Gastroesophageal sphincter (tissue), 4 donors: ENCODE data around the gene CPNE9. TPM values are rescaled to one million over a fixed set of nuclear protein-coding genes. Genes with fewer than 3 reads are reported as not detected.

Source experiments
- ATAC-seq: fragments of 150-250 bp; one replicate; pipeline ENCODE4 v1.9.1; 2016; ENCODE audit warnings: mild to moderate bottlenecking, moderate library complexity
- H3K27ac ChIP-seq, 4 donors: fragments of 200-600 bp; sonication (generic) in 3 of 4; 1 replicate in 3 of 4; 2 replicates in 1 of 4; pipeline ENCODE4 v1.5.1; 2016 to 2019
- H3K27me3 ChIP-seq: fragments of 200-600 bp; sonication (generic); one replicate; pipeline ENCODE4 v1.5.1; 2019
- H3K36me3 ChIP-seq, 2 donors: fragments of 200-600 bp; sonication (generic); one replicate each; pipeline ENCODE4 v1.5.1; 2019; ENCODE audit warnings: control low read depth in 1 of 2
- H3K4me1 ChIP-seq, 3 donors: fragments of 200-600 bp; sonication (generic); 1 replicate in 2 of 3; 2 replicates in 1 of 3; pipeline ENCODE4 v1.5.1; 2016 to 2019; ENCODE audit warnings: control low read depth in 2 of 3
- H3K4me3 ChIP-seq, 2 donors: fragments of 200-600 bp; sonication (generic); one replicate each; pipeline ENCODE4 v1.5.1; 2019; ENCODE audit warnings: mild to moderate bottlenecking in 1 of 2, moderate library complexity in 1 of 2
- H3K9me3 ChIP-seq, 3 donors: fragments of 200-600 bp; sonication (generic); one replicate each; pipeline ENCODE4 v1.5.1; 2017 to 2019; ENCODE audit warnings: control low read depth in 2 of 3
- EP300 ChIP-seq: sonication (generic); formaldehyde crosslinking; IDR thresholded peaks from one replicate; pipeline ENCODE4 v1.6.1; 2017; ENCODE audit warnings: antibody characterized with exemption, mild to moderate bottlenecking
- POLR2A ChIP-seq, 2 donors: fragments of 450-650 bp; IDR thresholded peaks; one replicate each; pipeline ENCODE4 v1.6.1; 2017; ENCODE audit warnings: antibody characterized with exemption in 2 of 2, mild to moderate bottlenecking in 2 of 2, moderate library complexity in 1 of 2
- POLR2AphosphoS5 ChIP-seq: sonication (generic); formaldehyde crosslinking; IDR thresholded peaks from one replicate; pipeline ENCODE4 v1.6.1; 2017; ENCODE audit warnings: antibody characterized with exemption
- WGBS, 2 donors: methylation state at CpG; one replicate each; pipeline ENCODE4 v1.1.5; 2018; ENCODE audit warnings: low coverage in 1 of 2; 5-methylcytosine and 5-hydroxymethylcytosine counted together
- total RNA-seq, 4 donors: library from RNA; depleted of rRNA; stranded (reverse); fragments of >200 nt; gene quantifications; one replicate each; pipeline ENCODE4 v1.1.0, GENCODE V29; 2016
- TF ChIP-seq, protein P1 (sequence below), 4 experiments: fragments of 200-600 bp in 2 of 4; fragments of 450-650 bp in 2 of 4; sonication (generic) in 1 of 4; IDR thresholded peaks; one replicate each; pipeline ENCODE4 v1.5.1; 2017 to 2019; ENCODE audit warnings: antibody characterized with exemption in 4 of 4, mild to moderate bottlenecking in 2 of 4, moderate library complexity in 2 of 4

The CPNE9 gene
- total RNA-seq, 4 donors from 2014 or later, result 1.1 TPM; not detected in 3

DNA sequence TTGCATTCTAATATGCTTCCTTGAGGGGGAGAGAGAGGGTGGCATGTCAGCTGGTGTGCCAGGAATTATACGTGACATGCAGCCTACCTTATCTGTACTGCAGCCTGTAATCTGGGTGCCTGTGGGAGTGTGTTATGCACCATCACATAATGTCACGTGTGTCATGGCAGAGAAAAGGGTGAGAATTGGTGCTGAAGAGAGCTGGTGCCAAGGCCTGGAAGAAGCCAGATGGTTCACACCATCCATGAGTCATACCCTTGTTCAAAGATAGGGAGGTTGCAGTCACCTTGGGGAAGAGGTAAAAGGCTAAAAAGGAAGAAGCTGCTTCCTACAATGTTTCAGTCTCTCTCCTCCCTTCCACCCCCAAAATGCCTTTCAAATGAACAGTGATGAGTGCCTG lies 33.2 kb downstream of the CPNE9 start:
- no peak for ATAC-seq
- H3K36me3 ChIP-seq, result peaks cover 0 to 79% of the 10 kb centered on the region in 2 donors
- no peaks in the 10 kb centered on the region for H3K27me3 ChIP-seq
- H3K9me3 ChIP-seq, result no peaks in the 10 kb centered on the region
- WGBS, 2 donors, result 57 to 67% methylated on average over 1 of the region's 2 CpGs
- no peak overlapping the region for H3K4me3 ChIP-seq
- no peak overlapping the region for H3K27ac ChIP-seq
- H3K4me1 ChIP-seq, result peaks cover 3 to 38% (median 14%) of the 10 kb centered on the region in 3 donors
- TF ChIP-seq EP300, result no peak
- no peak for TF ChIP-seq POLR2A (IDR thresholded peaks at IDR 0.05)
- TF ChIP-seq, protein P1, sequence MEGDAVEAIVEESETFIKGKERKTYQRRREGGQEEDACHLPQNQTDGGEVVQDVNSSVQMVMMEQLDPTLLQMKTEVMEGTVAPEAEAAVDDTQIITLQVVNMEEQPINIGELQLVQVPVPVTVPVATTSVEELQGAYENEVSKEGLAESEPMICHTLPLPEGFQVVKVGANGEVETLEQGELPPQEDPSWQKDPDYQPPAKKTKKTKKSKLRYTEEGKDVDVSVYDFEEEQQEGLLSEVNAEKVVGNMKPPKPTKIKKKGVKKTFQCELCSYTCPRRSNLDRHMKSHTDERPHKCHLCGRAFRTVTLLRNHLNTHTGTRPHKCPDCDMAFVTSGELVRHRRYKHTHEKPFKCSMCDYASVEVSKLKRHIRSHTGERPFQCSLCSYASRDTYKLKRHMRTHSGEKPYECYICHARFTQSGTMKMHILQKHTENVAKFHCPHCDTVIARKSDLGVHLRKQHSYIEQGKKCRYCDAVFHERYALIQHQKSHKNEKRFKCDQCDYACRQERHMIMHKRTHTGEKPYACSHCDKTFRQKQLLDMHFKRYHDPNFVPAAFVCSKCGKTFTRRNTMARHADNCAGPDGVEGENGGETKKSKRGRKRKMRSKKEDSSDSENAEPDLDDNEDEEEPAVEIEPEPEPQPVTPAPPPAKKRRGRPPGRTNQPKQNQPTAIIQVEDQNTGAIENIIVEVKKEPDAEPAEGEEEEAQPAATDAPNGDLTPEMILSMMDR (IDR thresholded peaks at IDR 0.05), result no peak
- no peak for TF ChIP-seq POLR2AphosphoS5

GRCh38 chr3:9739181-9739580 lies 35.5 kb downstream of the CPNE9 start:
- WGBS, 2 donors, result 92% methylated on average over 3 to 4 of the region's 15 CpGs
- H3K36me3 ChIP-seq, result peaks cover 0 to 100% of the 10 kb centered on the region in 2 donors
- no peaks in the 10 kb centered on the region for H3K9me3 ChIP-seq
- no peaks in the 10 kb centered on the region for H3K27me3 ChIP-seq
- H3K27ac ChIP-seq, result no peak overlapping the region
- peaks cover 0 to 16% (median 0%) of the 10 kb centered on the region in 3 donors for H3K4me1 ChIP-seq
- H3K4me3 ChIP-seq, result no peak overlapping the region
- ATAC-seq, result no peak
- no peak for TF ChIP-seq EP300

- ATAC-seq, result no peak
- no peaks in the 10 kb centered on the region for H3K4me1 ChIP-seq
- no peak overlapping the region for H3K27ac ChIP-seq
- H3K4me3 ChIP-seq, result no peak overlapping the region
- no peaks in the 10 kb centered on the region for H3K27me3 ChIP-seq
- WGBS, 2 donors, result no CpG with 5 or more reads among the region's 1 CpG
- no peaks in the 10 kb centered on the region for H3K9me3 ChIP-seq
- no peak for TF ChIP-seq POLR2AphosphoS5
- TF ChIP-seq POLR2A (IDR thresholded peaks at IDR 0.05), result no peak
- no peak for TF ChIP-seq EP300
- TF ChIP-seq, protein P1 (IDR thresholded peaks at IDR 0.05), result no peak
- peaks cover 0 to 100% of the 10 kb centered on the region in 2 donors for H3K36me3 ChIP-seq
Measured at GRCh38 chr3:9742560-9742959, 38.9 kb downstream of the CPNE9 start.

DNA sequence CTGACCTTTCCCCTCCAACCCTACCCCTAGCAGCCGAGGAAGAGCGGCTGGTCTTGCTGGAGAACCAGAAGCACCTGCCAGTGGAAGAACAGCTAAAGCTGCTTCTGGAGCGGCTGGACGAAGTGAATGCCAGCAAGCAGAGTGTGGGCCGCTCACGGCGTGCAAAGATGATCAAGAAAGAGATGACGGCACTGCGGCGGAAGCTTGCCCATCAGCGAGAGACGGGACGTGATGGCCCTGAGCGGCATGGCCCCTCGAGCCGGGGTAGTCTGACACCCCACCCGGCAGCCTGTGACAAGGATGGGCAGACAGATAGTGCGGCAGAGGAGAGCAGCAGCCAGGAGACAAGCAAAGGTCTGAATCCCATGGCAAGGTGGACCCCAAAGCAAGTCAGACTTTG lies 39.9 kb downstream of the CPNE9 start:
- ATAC-seq, result no peak
- TF ChIP-seq POLR2A (IDR thresholded peaks at IDR 0.05) (no peak), POLR2AphosphoS5 (no peak), EP300 (no peak)
- TF ChIP-seq, protein P1 (IDR thresholded peaks at IDR 0.05), result no peak
- Histone ChIP-seq H3K27me3 (no peaks in the 10 kb centered on the region), H3K4me1 (peaks cover 0 to 5% (median 0%) of the 10 kb centered on the region in 3 donors), H3K9me3 (no peaks in the 10 kb centered on the region), H3K36me3 (peaks cover 0 to 100% of the 10 kb centered on the region in 2 donors), H3K27ac (no peak overlapping the region), H3K4me3 (no peak overlapping the region)
- 92 to 93% methylated on average over 3 to 9 of the region's 18 CpGs for WGBS, 2 donors

DNA sequence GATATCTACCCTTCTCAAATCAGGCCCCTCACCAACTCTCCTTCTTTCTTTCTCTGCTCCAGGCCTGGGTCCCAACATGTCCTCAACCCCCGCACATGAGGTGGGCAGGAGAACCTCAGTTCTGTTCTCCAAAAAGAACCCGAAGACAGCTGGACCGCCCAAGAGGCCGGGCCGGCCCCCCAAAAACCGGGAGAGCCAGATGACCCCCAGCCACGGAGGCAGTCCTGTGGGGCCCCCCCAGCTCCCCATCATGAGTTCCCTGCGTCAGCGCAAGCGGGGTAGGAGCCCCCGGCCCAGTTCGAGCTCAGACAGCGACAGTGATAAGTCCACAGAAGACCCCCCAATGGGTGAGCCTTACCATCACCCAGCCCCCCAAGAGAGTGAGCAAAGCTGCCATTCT lies 40.5 kb downstream of the CPNE9 start:
- TF ChIP-seq POLR2AphosphoS5, result no peak
- TF ChIP-seq EP300, result no peak
- TF ChIP-seq POLR2A (IDR thresholded peaks at IDR 0.05), result no peak
- Histone ChIP-seq H3K27me3 (no peaks in the 10 kb centered on the region), H3K27ac (no peak overlapping the region), H3K36me3 (peaks cover 0 to 95% of the 10 kb centered on the region in 2 donors), H3K4me3 (no peak overlapping the region), H3K9me3 (no peaks in the 10 kb centered on the region), H3K4me1 (peaks cover 0 to 11% (median 0%) of the 10 kb centered on the region in 3 donors)
- no CpG with 5 or more reads among the region's 13 CpGs for WGBS, 2 donors
- no peak for ATAC-seq

- no peak for ATAC-seq
- Histone ChIP-seq H3K27ac (no peak overlapping the region), H3K9me3 (no peaks in the 10 kb centered on the region), H3K36me3 (peaks cover 0 to 82% of the 10 kb centered on the region in 2 donors), H3K27me3 (no peaks in the 10 kb centered on the region), H3K4me3 (no peak overlapping the region), H3K4me1 (peaks cover 0 to 17% (median 0%) of the 10 kb centered on the region in 3 donors)
- WGBS, 2 donors, result 67% methylated on average over 3 of the region's 12 CpGs; no CpG with 5 or more reads in 1 of the 2 donors
- no peak for TF ChIP-seq EP300
- no peak for TF ChIP-seq POLR2A (IDR thresholded peaks at IDR 0.05)
- TF ChIP-seq, protein P1 (IDR thresholded peaks at IDR 0.05), result no peak
- TF ChIP-seq POLR2AphosphoS5, result no peak
Measured at GRCh38 chr3:9745521-9745920, 41.9 kb downstream of the CPNE9 start.
